Duodenal mucosa (tissue), 2 donors: ENCODE data around the gene SIAE.

ENCODE experiments used
- H3K27ac ChIP-seq: one replicate; pipeline ENCODE4 v1.7.0; 2013; ENCODE audit warnings: low read depth, low read length
- H3K27me3 ChIP-seq, 2 donors: one replicate each; pipeline ENCODE4 v1.7.0; 2013; ENCODE audit warnings: low read length in 2 of 2, control low read depth in 1 of 2; ENCODE audit not compliant: insufficient read depth in 2 of 2, control insufficient read depth in 1 of 2
- H3K36me3 ChIP-seq, 2 donors: one replicate each; pipeline ENCODE4 v1.7.0; 2013; ENCODE audit warnings: low read length in 2 of 2, control low read depth in 1 of 2; ENCODE audit not compliant: insufficient read depth in 2 of 2, control insufficient read depth in 1 of 2
- H3K4me1 ChIP-seq, 2 donors: one replicate each; pipeline ENCODE4 v1.7.0; 2013; ENCODE audit warnings: low read length in 2 of 2, control low read depth in 1 of 2; ENCODE audit not compliant: insufficient read depth in 2 of 2, control insufficient read depth in 1 of 2
- H3K4me3 ChIP-seq, 2 donors: one replicate each; pipeline ENCODE4 v1.7.0; 2013; ENCODE audit warnings: low read length in 2 of 2, low read depth in 1 of 2
- H3K9ac ChIP-seq, 2 donors: one replicate each; pipeline ENCODE4 v1.7.0; 2013; ENCODE audit warnings: low read length in 2 of 2, low read depth in 1 of 2
- H3K9me3 ChIP-seq, 2 donors: one replicate each; pipeline ENCODE4 v1.7.0; 2013; ENCODE audit warnings: low read length in 2 of 2, control low read depth in 1 of 2; ENCODE audit not compliant: control insufficient read depth in 1 of 2

Gene SIAE

DNA sequence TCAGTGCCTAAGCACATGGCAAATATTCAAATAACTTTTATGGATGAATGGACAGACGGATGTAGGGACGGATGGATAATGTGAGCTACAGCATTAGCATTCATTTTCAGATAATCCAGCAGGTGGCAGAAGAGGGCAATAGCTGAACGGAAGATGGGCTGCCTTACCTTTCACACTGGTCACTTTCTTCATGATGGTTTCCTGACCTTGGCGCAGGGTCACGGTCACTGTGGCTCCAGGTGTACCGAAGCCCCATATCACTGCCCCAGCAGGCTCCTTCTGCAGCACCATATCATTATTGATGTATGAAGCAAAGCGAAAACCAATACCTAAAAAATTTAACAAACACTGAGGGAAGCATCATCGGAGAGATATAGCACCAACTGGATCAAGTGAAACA is 4.3 kb downstream of the SIAE start:
- no peak overlapping the region for H3K27ac ChIP-seq
- H3K4me3 ChIP-seq: no peak overlapping the region
- H3K36me3 ChIP-seq: peaks cover 0 to 17% of the 10 kb centered on the region in 2 donors
- peaks cover 9 to 13% of the 10 kb centered on the region in 2 donors for H3K4me1 ChIP-seq
- no peaks in the 10 kb centered on the region for H3K9me3 ChIP-seq
- H3K27me3 ChIP-seq: no peaks in the 10 kb centered on the region
- no peak overlapping the region for H3K9ac ChIP-seq

DNA sequence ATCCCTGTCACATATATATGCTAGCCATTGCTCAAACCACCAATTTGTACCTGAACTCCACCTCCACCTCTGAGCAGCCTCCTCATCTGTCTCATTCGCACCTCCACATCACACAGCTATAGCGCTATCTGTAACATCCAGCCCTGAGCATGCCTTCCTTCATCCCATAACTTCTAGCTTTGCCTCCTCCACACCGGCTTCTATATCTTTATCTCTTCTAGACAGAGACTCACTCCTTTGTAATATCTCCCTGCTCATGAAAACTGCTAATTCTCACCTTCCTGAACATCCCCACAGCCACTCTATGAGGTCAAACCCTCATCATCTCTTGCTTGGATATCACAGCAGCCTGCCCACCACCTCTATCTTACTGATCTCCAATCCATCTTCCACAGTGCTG is 5.9 kb downstream of the SIAE start:
- Histone ChIP-seq H3K27me3 (no peaks in the 10 kb centered on the region), H3K4me3 (no peak overlapping the region), H3K4me1 (peaks cover 5% of the 10 kb centered on the region in 2 donors), H3K9ac (no peak overlapping the region), H3K9me3 (no peaks in the 10 kb centered on the region), H3K36me3 (peaks cover 0 to 17% of the 10 kb centered on the region in 2 donors), H3K27ac (no peak overlapping the region)

DNA sequence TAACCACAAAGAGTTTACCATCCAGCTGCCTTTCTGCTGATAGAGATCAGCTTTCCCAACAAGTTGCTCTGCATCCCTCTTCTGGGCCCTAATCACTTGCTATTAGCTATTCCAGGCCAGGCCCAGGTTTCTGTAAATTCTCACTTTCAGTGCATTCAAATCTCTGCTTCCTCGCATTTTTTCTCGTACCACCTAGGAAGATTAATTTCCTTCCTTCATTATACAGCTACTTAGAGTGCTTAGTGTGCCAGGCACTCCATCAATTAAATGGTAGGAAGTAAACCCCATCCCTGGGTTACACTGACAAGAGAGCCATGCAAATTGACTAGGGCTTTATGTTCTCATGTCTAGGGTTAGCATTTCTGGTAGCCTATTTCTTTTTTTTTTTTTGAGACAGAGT is 9.7 kb downstream of the SIAE start:
- H3K9me3 ChIP-seq: no peaks in the 10 kb centered on the region
- H3K4me3 ChIP-seq: no peak overlapping the region
- no peak overlapping the region for H3K9ac ChIP-seq
- no peak overlapping the region for H3K27ac ChIP-seq
- H3K36me3 ChIP-seq: peaks cover 4 to 17% of the 10 kb centered on the region in 2 donors
- no peaks in the 10 kb centered on the region for H3K4me1 ChIP-seq
- no peaks in the 10 kb centered on the region for H3K27me3 ChIP-seq

DNA sequence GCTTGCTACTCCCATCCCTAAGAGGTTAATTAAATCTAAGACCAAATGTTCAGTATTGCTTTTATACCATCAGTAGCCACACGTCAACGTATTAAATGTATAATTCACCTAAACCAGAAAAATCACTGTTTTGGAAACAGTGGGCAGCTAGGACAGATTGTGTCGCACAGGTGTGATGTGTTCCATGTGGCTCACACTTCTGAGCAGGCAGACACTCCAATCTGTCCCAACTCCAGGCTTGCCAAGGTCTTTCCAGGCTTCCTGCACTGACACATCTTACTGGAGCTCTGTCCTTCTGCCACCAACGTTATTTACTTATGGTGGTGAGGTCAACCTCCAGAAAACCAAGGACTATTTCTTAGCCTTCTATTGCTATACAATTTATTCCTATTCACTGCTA is 11.4 kb downstream of the SIAE start:
- H3K4me1 ChIP-seq: no peaks in the 10 kb centered on the region
- no peak overlapping the region for H3K9ac ChIP-seq
- peaks cover 11 to 19% of the 10 kb centered on the region in 2 donors for H3K36me3 ChIP-seq
- no peak overlapping the region for H3K27ac ChIP-seq
- no peak overlapping the region for H3K4me3 ChIP-seq
- H3K27me3 ChIP-seq: no peaks in the 10 kb centered on the region
- H3K9me3 ChIP-seq: no peaks in the 10 kb centered on the region

DNA sequence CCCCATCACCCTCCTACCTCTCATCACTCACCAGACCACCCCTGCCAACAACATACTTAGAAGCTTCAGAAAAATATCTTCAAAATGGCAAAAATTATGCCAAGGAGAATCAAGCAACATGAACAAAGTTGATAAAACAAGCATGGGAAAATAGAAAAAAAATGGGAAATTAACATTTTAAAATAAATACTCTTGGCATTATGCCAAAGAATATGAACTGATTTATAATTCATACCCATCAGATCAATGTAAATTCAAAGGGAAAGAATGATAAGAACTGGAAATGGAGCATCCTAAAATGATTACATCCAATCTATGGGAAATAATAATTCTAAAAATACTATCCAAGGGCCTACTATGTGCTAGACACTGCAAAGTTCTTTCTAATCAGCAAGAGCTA is 12.0 kb downstream of the SIAE start:
- H3K36me3 ChIP-seq: peaks cover 11 to 18% of the 10 kb centered on the region in 2 donors
- no peak overlapping the region for H3K27ac ChIP-seq
- no peaks in the 10 kb centered on the region for H3K9me3 ChIP-seq
- no peaks in the 10 kb centered on the region for H3K4me1 ChIP-seq
- no peak overlapping the region for H3K9ac ChIP-seq
- H3K4me3 ChIP-seq: no peak overlapping the region
- no peaks in the 10 kb centered on the region for H3K27me3 ChIP-seq

DNA sequence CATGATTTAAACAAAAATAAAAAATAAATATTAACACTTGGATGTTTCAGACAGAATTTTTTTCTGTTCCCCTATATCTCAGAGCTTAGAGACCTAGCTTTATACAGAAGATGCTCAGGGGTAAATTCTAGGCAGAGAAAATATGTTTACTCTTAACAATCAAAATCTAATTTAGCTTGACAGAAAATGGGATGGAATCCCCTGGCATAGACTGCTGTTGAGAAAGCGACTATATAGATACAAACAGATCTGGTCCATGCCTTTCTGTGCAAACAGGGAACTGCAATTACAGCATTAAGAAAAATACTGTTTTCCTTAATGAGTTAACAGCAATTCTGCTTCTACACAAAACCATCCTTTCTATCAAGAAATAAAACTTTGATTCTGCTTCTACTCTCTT is 14.6 kb downstream of the SIAE start:
- no peak overlapping the region for H3K9ac ChIP-seq
- H3K4me3 ChIP-seq: no peak overlapping the region

DNA sequence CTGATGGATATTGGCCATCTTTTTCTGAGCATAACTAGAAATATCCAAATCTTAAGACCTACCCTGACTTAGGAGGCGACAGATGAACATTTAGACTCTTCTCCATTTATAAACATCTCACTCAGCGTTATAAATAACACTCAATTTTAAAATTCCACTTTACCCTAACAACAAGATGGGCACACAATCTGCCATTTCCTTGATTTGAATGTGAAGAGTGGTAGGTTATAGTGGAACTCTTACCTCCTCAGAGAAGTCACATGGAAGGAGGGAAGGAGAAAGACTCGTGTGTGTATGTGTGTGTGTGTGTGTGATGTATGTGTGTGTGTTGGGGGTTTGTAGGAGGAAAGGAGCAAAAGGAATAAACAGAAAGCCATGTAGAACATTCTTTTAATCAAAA is 15.0 kb downstream of the SIAE start:
- Histone ChIP-seq H3K9me3 (no peaks in the 10 kb centered on the region), H3K4me3 (no peak overlapping the region), H3K9ac (no peak overlapping the region), H3K27me3 (no peaks in the 10 kb centered on the region), H3K4me1 (no peaks in the 10 kb centered on the region), H3K36me3 (peaks cover 11 to 23% of the 10 kb centered on the region in 2 donors), H3K27ac (no peak overlapping the region)

More for the DNA sequence above, 14.6 kb downstream of the SIAE start:
- no peaks in the 10 kb centered on the region for H3K9me3 ChIP-seq
- peaks cover 11 to 21% of the 10 kb centered on the region in 2 donors for H3K36me3 ChIP-seq
- H3K4me1 ChIP-seq: no peaks in the 10 kb centered on the region
- no peaks in the 10 kb centered on the region for H3K27me3 ChIP-seq
- no peak overlapping the region for H3K27ac ChIP-seq

DNA sequence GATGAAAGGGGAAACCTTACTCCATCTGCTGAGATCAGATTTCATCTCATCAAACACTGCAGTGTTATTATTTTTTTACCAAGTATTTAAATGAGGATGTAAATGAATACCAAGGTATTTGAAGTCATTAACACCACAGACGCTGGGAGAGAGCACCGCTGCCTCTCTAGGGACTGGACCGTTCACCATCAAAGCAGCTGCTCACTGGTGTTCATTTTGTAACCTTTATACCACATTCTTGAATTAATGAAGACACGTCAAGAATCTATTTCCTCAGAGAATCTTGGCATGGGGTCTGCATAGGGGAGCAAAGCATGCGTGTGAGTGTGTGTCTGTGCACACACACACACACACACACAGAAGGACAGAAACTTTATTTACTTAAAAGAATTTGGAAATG is 15.6 kb downstream of the SIAE start:
- Histone ChIP-seq H3K9ac (no peak overlapping the region), H3K27me3 (no peaks in the 10 kb centered on the region), H3K4me3 (no peak overlapping the region), H3K9me3 (no peaks in the 10 kb centered on the region), H3K4me1 (no peaks in the 10 kb centered on the region), H3K36me3 (peaks cover 11 to 29% of the 10 kb centered on the region in 2 donors), H3K27ac (no peak overlapping the region)

DNA sequence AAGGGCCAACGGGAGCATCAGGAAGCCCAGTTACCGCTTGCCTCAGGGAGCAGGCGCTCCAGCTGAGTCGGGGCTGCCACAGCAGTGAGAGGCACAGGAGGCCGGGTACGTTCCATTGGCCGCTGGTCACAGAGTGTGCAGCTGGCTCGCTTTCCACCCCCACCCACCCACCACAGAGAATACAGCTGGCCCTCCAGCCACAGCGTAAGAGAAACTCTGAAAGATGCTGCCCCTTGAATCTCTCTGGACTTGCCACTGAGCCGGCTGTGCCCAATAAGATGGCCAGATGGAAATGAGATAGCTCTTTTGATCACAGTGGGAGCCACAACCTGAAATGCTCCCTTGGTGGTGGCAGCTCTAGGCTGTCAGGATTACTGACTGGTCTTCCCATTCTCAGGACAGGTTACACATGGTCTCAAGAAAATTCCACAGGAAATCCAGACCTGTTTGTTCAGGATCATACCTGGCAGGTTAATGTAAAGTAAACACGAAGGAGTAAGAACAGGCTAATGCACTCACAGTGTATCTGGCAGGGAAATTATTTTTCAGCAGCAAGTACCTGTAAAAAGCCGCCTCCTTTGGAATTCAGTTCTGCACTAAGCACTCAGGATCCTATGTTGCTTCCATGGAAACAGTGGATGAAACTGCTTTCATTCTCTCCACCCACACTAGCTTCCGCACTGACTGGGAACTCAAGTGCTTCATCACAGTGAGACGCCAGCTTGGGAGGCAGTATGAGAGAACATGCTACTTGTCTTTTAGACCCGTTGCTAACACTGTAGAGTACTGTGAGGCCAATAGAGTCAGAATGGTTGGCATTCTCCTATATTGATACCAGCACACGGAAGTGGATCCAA is 16.5 kb downstream of the SIAE start:
- Histone ChIP-seq H3K9me3 (no peaks in the 10 kb centered on the region), H3K9ac (no peak overlapping the region), H3K4me3 (no peak overlapping the region), H3K36me3 (peaks cover 12 to 36% of the 10 kb centered on the region in 2 donors), H3K4me1 (no peaks in the 10 kb centered on the region), H3K27me3 (no peaks in the 10 kb centered on the region), H3K27ac (no peak overlapping the region)

DNA sequence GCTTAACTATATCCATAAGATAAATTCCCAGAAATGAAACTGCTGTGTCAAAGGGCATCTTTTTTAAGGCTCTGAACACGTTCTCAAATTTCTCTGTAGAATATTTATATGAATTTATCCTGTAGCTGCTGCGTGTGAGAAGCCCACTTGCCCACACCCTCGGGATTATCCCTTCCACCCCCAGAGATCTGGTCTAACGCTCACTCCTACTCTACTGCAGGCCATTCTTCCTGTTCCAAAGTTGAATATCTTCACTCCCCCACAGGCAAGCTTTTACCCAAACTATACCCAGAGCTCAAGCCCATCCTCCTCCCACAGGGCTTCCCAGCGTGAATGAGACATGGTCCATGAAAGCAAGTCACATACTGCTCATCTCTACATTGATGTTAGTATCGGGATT is 24.9 kb downstream of the SIAE start:
- H3K27me3 ChIP-seq: no peaks in the 10 kb centered on the region
- H3K4me3 ChIP-seq: no peak overlapping the region
- no peak overlapping the region for H3K9ac ChIP-seq
- peaks cover 9 to 33% of the 10 kb centered on the region in 2 donors for H3K36me3 ChIP-seq
- no peaks in the 10 kb centered on the region for H3K9me3 ChIP-seq
- H3K27ac ChIP-seq: no peak overlapping the region
- H3K4me1 ChIP-seq: peaks cover 0 to 5% of the 10 kb centered on the region in 2 donors
